Activated naive CD4-positive, alpha-beta T cell treated with anti-CD3 and anti-CD28 coated beads, Interleukin-2, amount 50 U/mL, for 72 hours (primary cell): ENCODE measurements around the gene FAM221A. TPM values are rescaled to one million over a fixed set of nuclear protein-coding genes. Genes with fewer than 3 reads are reported as not detected.
"Not testable (repeated sequence)": the region's sequence is repeated elsewhere in the genome, so short reads cannot be mapped to it uniquely, and the experiment has no call there.

ENCODE experiments used
- ATAC-seq, 2 donors: fragments of 150-1000 bp; cut with Tn5 transposase; 2 replicates each; pipeline ENCODE4 v1.10.0; 2021; ENCODE audit warnings: mild to moderate bottlenecking in 2 of 2, moderate library complexity in 2 of 2
- DNase-seq, 2 donors: peaks; one replicate each; pipeline ENCODE4 v3.0.0; 2021 to 2022; ENCODE audit warnings: low spot score in 2 of 2
- H3K27ac Mint-ChIP-seq, 2 donors: one replicate each; pipeline ENCODE4 v1.8.0; 2022; ENCODE audit warnings: mild to moderate bottlenecking in 2 of 2, mixed read lengths in 2 of 2
- H3K36me3 Mint-ChIP-seq, 2 donors: one replicate each; pipeline ENCODE4 v1.8.0; 2022; ENCODE audit warnings: mixed read lengths in 2 of 2
- H3K9me3 Mint-ChIP-seq, 2 donors: one replicate each; pipeline ENCODE4 v1.8.0; 2022; ENCODE audit warnings: mixed read lengths in 2 of 2
- total RNA-seq, 2 donors: library from RNA; stranded (reverse); gene quantifications; one replicate each; pipeline ENCODE4 v1.2.3, GENCODE V29; 2022

The FAM221A gene
- total RNA-seq, 2 donors from 2014 or later, result 8.8 to 19.7 TPM

DNA sequence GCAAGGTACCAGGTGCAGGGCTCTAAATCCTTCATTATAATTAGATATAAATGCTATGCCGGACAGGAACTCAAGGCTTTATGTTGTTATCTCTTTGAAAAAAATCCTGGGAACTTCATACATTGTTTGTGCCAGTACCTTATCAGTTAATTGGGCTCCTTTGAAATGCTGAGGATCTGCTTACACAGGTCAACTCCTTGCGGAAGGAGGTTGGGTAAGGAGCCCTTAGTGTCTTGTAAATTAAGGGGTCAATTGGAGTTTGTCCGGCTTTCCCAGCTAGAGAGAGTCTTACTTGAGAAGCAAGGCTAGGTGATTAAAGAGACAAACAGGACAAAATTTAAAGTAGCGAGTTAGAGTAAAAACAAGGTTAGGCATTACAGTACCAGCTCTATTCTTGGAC, 44.1 kb downstream of the FAM221A start:
- not testable (repeated sequence) for H3K27ac Mint-ChIP-seq, H3K9me3 Mint-ChIP-seq, DNase-seq, H3K36me3 Mint-ChIP-seq, ATAC-seq

DNA sequence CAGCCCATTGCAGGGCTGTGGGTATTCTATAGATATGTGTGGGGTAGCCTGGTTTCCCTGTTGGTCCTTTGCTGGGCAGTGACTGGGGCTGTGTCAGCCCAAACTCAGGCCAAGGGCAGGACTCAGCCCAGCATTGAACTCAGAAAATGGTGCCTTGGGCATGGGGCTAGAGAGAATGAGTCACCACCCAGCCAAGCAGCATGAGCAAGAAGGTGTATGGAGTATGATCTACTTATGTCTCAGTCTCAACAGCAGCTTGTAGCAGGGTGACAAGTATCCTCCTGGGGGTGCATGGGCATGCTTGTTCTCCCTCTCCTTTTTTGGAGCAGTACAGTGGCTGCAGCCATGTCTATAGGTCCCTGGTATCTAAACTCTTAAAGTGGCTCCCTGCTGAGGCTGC, 62.1 kb downstream of the FAM221A start:
- peaks cover 19 to 28% of the 10 kb centered on the region in 2 donors for H3K36me3 Mint-ChIP-seq
- H3K9me3 Mint-ChIP-seq, result peaks cover 28 to 30% of the 10 kb centered on the region in 2 donors
- no peak for ATAC-seq
- DNase-seq, result no peak
- no peak overlapping the region for H3K27ac Mint-ChIP-seq

DNA sequence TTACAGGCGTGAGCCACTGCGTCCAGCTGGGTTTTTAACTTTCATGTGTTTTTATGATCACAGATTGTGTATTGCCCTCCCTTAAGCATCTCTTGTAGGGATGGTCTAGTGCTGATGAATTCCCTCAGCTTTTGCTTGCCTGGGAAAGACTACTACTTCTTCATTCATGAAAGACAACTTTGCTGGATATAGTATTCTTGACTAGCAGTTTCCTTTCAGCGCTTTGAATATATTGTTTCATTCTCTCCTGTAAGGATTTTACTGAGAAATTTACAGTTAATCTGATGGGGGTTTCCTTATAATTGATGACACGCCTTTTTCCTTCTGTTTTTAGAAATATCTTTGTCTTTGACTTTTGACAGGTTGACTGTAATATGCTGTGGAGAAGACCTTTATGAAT, 63.2 kb downstream of the FAM221A start:
- Mint-ChIP-seq H3K27ac (no peak overlapping the region), H3K9me3 (peaks cover 28 to 30% of the 10 kb centered on the region in 2 donors)
- no peak for DNase-seq

DNA sequence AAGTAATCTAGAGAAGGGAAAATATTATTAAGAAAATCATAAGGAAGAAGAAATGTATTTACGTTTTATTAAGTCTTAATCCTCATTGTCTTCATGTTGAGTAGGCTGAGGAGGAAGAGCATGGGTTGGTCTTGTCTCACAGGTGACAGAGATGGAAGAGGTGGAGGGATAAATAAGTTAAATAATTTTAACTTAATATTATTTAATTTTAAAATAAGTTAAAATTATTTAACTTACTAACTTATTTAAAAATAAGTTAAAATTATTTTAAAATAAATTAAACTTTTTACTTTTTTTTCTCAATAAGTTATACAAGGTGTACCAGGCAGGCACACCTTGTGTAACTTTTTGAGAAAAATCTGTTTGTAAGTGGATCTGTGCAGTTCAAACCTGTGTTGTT, 66.6 kb downstream of the FAM221A start:
- peaks cover 28 to 30% of the 10 kb centered on the region in 2 donors for H3K9me3 Mint-ChIP-seq
- peaks cover 19 to 28% of the 10 kb centered on the region in 2 donors for H3K36me3 Mint-ChIP-seq
- H3K27ac Mint-ChIP-seq, result no peak overlapping the region
- DNase-seq, result no peak
- no peak for ATAC-seq

More for the DNA sequence above, 63.2 kb downstream of the FAM221A start:
- no peak for ATAC-seq
- H3K36me3 Mint-ChIP-seq, result peaks cover 19 to 28% of the 10 kb centered on the region in 2 donors

DNA sequence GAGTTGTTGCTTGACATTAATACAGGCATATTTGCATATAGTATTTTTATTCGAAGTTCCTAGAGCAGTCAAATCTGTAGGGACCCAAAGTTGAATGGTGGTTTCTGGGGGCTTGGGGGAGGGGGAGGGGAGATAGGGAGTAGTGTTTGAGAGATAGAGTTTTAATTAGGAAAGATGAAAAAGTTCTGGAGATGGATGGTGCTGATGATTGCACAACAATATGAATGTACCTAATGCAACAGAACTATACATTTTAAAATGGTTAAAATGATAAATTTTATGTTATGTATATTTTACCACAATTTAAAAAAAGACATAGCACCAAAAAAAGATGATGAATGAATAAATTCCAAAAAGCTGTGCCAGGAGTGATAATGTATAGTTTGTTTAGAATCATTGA, 71.9 kb downstream of the FAM221A start:
- Mint-ChIP-seq H3K36me3 (no peaks in the 10 kb centered on the region), H3K9me3 (peaks cover 0 to 6% of the 10 kb centered on the region in 2 donors), H3K27ac (no peak overlapping the region)
- DNase-seq (no peak), ATAC-seq (no peak)

Other genes starting within 250 kb of the FAM221A start
- under 1 TPM; 0.39 to 0.56 TPM for gene IGF2BP3, start 209.7 kb upstream of the FAM221A start, total RNA-seq
- gene TRA2A, start 148.2 kb upstream of the FAM221A start, total RNA-seq, result 100 to 1,000 TPM in 1 of 2 donors, 10 to 100 TPM in 1; 85.8 to 114 TPM
- gene CCDC126, start 82.8 kb upstream of the FAM221A start, total RNA-seq, result 1 to 10 TPM; 6.4 to 8.5 TPM
- gene STK31, start 30.0 kb downstream of the FAM221A start, total RNA-seq, result under 1 TPM; 0.07 to 0.18 TPM